ENCODE results near the gene C6orf15. TPM values are rescaled to one million over a fixed set of nuclear protein-coding genes. Genes with fewer than 3 reads are reported as not detected.

C6orf15 gene
- total RNA-seq, 4 donors from 2014 or later = not detected

- Histone ChIP-seq H3K36me3 (no peaks in the 10 kb centered on the region), H3K27ac (peak overlapping the region in 3 of 4 donors; percentile 1 to 36 (median 25)), H3K4me1 (peaks cover 8 to 9% of the 10 kb centered on the region in 2 donors), H3K27me3 (no peaks in the 10 kb centered on the region), H3K9me3 (no peaks in the 10 kb centered on the region), H3K4me3 (peak overlapping the region in 3 of 4 donors; percentile 11 to 36 (median 13))
- intact Hi-C loops (cut with DNase I; ENCODE audit: low total_unique reads) (loop anchor here (5.0 kb wide), 3 partner anchors 345 to 545 kb away; partner anchors contain the start of genes FLOT1 and IER3), in situ Hi-C loops (cut with MboI; ENCODE audit: low sequenced_read_pairs in 4 of 4) (loop anchor here in 2 of 4 donors (10.0 to 25.0 kb wide), 3 partner anchors 262 to 550 kb away; partner anchors contain the start of gene DHX16 (in 1 of the 2))
- DNase-seq (no peak), ATAC-seq (no peak)
- TF ChIP-seq CTCF (IDR thresholded peaks at IDR 0.05 in 4 of 5, conservative IDR thresholded peaks at IDR 0.05 in 1 of 5) (no peak), POLR2A (IDR thresholded peaks at IDR 0.05) (no peak)
These were observed 25.5 kb downstream of the C6orf15 start for GRCh38 chr6:31086788-31087440.

GRCh38 chr6:31083742-31084354 lies 28.5 kb downstream of the C6orf15 start:
- no peaks in the 10 kb centered on the region for H3K27me3 ChIP-seq
- H3K36me3 ChIP-seq = no peaks in the 10 kb centered on the region
- H3K9me3 ChIP-seq = no peaks in the 10 kb centered on the region
- H3K4me3 ChIP-seq = no peak overlapping the region
- DNase-seq (peak in 1 of 2 donors; percentile 31), ATAC-seq (peak; percentile 25 to 36)
- H3K27ac ChIP-seq = no peak overlapping the region
- intact Hi-C loops (cut with DNase I; ENCODE audit: low total_unique reads) (loop anchor here (1.0 kb wide), 1 partner anchor 169 kb away; no protein-coding TSS in a partner anchor), in situ Hi-C loops (cut with MboI; ENCODE audit: low sequenced_read_pairs in 4 of 4) (loop anchor here in 2 of 4 donors (5.0 to 25.0 kb wide), 4 partner anchors 257 to 547 kb away; partner anchors contain the start of gene DHX16 (in 1 of the 2))
- peak in 1 of 5 experiments; percentile 28 for TF ChIP-seq CTCF (IDR thresholded peaks at IDR 0.05 in 4 of 5, conservative IDR thresholded peaks at IDR 0.05 in 1 of 5)
- TF ChIP-seq POLR2A (IDR thresholded peaks at IDR 0.05) = no peak
- H3K4me1 ChIP-seq = peaks cover 12 to 15% of the 10 kb centered on the region in 2 donors

GRCh38 chr6:31081872-31082271 lies 30.5 kb downstream of the C6orf15 start:
- H3K4me1 ChIP-seq = peaks cover 5 to 10% of the 10 kb centered on the region in 2 donors
- no peaks in the 10 kb centered on the region for H3K36me3 ChIP-seq
- H3K4me3 ChIP-seq = no peak overlapping the region
- TF ChIP-seq POLR2A (IDR thresholded peaks at IDR 0.05) = no peak
- TF ChIP-seq CTCF (IDR thresholded peaks at IDR 0.05 in 4 of 5, conservative IDR thresholded peaks at IDR 0.05 in 1 of 5) = no peak
- no peak overlapping the region for H3K27ac ChIP-seq
- H3K9me3 ChIP-seq = no peaks in the 10 kb centered on the region
- in situ Hi-C loops (cut with MboI; ENCODE audit: low sequenced_read_pairs in 4 of 4) (loop anchor here in 2 of 4 donors (5.0 to 25.0 kb wide), 4 partner anchors 255 to 545 kb away; partner anchors contain the start of gene DHX16 (in 1 of the 2)), intact Hi-C loops (cut with DNase I; ENCODE audit: low total_unique reads) (loop anchor here (2.0 kb wide), 1 partner anchor 253 kb away; no protein-coding TSS in a partner anchor)
- H3K27me3 ChIP-seq = no peaks in the 10 kb centered on the region
- DNase-seq = no peak
- ATAC-seq = no peak

GRCh38 chr6:31079656-31080261 lies 32.6 kb downstream of the C6orf15 start:
- H3K36me3 ChIP-seq = no peaks in the 10 kb centered on the region
- intact Hi-C loops (cut with DNase I; ENCODE audit: low total_unique reads) (loop anchor here (2.0 kb wide), 1 partner anchor 251 kb away; no protein-coding TSS in a partner anchor), in situ Hi-C loops (cut with MboI; ENCODE audit: low sequenced_read_pairs in 4 of 4) (loop anchor here (5.0 to 25.0 kb wide), 6 partner anchors 162 to 542 kb away; partner anchors contain the start of genes DHX16 (in 1 of the 4) and VARS2 (in 1 of the 4))
- H3K27ac ChIP-seq = no peak overlapping the region
- ATAC-seq (peak; percentile 65 to 75), DNase-seq (peak; percentile 44)
- no peaks in the 10 kb centered on the region for H3K27me3 ChIP-seq
- H3K4me1 ChIP-seq = peaks cover 3 to 7% of the 10 kb centered on the region in 2 donors
- no peaks in the 10 kb centered on the region for H3K9me3 ChIP-seq
- TF ChIP-seq POLR2A (IDR thresholded peaks at IDR 0.05) (no peak), CTCF (IDR thresholded peaks at IDR 0.05 in 4 of 5, conservative IDR thresholded peaks at IDR 0.05 in 1 of 5) (peak; percentile 55 to 86 (median 66))
- peak overlapping the region in 1 of 4 donors; percentile 14 for H3K4me3 ChIP-seq

Measured in gastrocnemius medialis (tissue), 4 donors.